WTC11 (cell line): Measurements from ENCODE around the gene COX7B2. TPM values are rescaled to one million over a fixed set of nuclear protein-coding genes. Genes with fewer than 3 reads are reported as not detected.

ENCODE experiments used
- ATAC-seq: fragments of 200-7000 bp; cut with Tn5 transposase; 2 replicates; pipeline ENCODE4 v1.10.0; 2021; ENCODE audit warnings: mild to moderate bottlenecking, moderate library complexity
- CTCF ChIA-PET: fragments of 300-600 bp; sonication (Branson Sonifier 250); formaldehyde crosslinking; loops from one replicate; lab custom pipeline; 2021; ENCODE audit warnings: antibody characterized with exemption; lab: Charles Lee
- POLR2A ChIA-PET: fragments of 350-600 bp; sonication (Branson Sonifier 250); formaldehyde crosslinking; loops from one replicate; lab custom pipeline; 2021; ENCODE audit warnings: antibody characterized with exemption; lab: Charles Lee
- DNase-seq: peaks from one replicate; pipeline ENCODE4 v3.0.0; 2021; ENCODE audit warnings: low spot score
- H3K27ac Mint-ChIP-seq: 2 replicates; pipeline ENCODE4 v1.8.0; 2021; ENCODE audit warnings: mixed read lengths
- H3K27me3 Mint-ChIP-seq: 2 replicates; pipeline ENCODE4 v1.8.0; 2021; ENCODE audit warnings: low read depth, mild to moderate bottlenecking, moderate library complexity, mixed read lengths
- H3K36me3 Mint-ChIP-seq: 2 replicates; pipeline ENCODE4 v1.8.0; 2021; ENCODE audit warnings: mixed read lengths
- H3K4me1 Mint-ChIP-seq: 2 replicates; pipeline ENCODE4 v1.8.0; 2022; ENCODE audit warnings: mixed read lengths
- H3K4me3 Mint-ChIP-seq: 2 replicates; pipeline ENCODE4 v1.8.0; 2021; ENCODE audit warnings: mild to moderate bottlenecking, moderate library complexity, mixed read lengths
- H3K9me3 Mint-ChIP-seq: 2 replicates; pipeline ENCODE4 v1.8.0; 2021; ENCODE audit warnings: mixed read lengths
- CREB1 ChIP-seq: sonication (generic); formaldehyde crosslinking; IDR thresholded peaks from 2 replicates; pipeline ENCODE4 v1.8.0; 2023; ENCODE audit warnings: mild to moderate bottlenecking, missing genetic modification reagents
- EMX1 ChIP-seq: fragments of 250-450 bp; sonication (Bioruptor Pico); IDR thresholded peaks from 2 replicates; pipeline ENCODE4 v1.8.0; 2021; ENCODE audit warnings: mild to moderate bottlenecking
- GRHL2 ChIP-seq: fragments of 250-450 bp; sonication (Bioruptor Pico); IDR thresholded peaks from 2 replicates; pipeline ENCODE4 v1.8.0; 2022; ENCODE audit warnings: mild to moderate bottlenecking, moderate library complexity; ENCODE audit not compliant: insufficient replicate concordance, severe bottlenecking
- IRF2 ChIP-seq: sonication (generic); formaldehyde crosslinking; IDR thresholded peaks from 2 replicates; pipeline ENCODE4 v1.8.0; 2022; ENCODE audit warnings: low read depth, missing genetic modification reagents, borderline replicate concordance
- MYBL2 ChIP-seq: sonication (generic); formaldehyde crosslinking; IDR thresholded peaks from 2 replicates; pipeline ENCODE4 v1.8.1; 2023; ENCODE audit warnings: mild to moderate bottlenecking, moderate library complexity, missing genetic modification reagents
- NFATC4 ChIP-seq: fragments of 250-450 bp; sonication (Bioruptor Pico); IDR thresholded peaks from 2 replicates; pipeline ENCODE4 v1.9.0; 2021; ENCODE audit warnings: mild to moderate bottlenecking
- NFE2L1 ChIP-seq: sonication (generic); formaldehyde crosslinking; IDR thresholded peaks from 2 replicates; pipeline ENCODE4 v1.8.1; 2023; ENCODE audit warnings: missing genetic modification reagents
- NR1H2 ChIP-seq: sonication (generic); formaldehyde crosslinking; IDR thresholded peaks from 2 replicates; pipeline ENCODE4 v1.9.0; 2021; ENCODE audit warnings: mild to moderate bottlenecking, moderate library complexity, missing genetic modification reagents
- OVOL2 ChIP-seq: fragments of 250-450 bp; sonication (Bioruptor Pico); IDR thresholded peaks from 2 replicates; pipeline ENCODE4 v1.9.0; 2021; ENCODE audit warnings: mild to moderate bottlenecking, borderline replicate concordance
- SMAD3 ChIP-seq: sonication (generic); formaldehyde crosslinking; IDR thresholded peaks from 2 replicates; pipeline ENCODE4 v1.8.0; 2022; ENCODE audit warnings: missing genetic modification reagents, mild to moderate bottlenecking, borderline replicate concordance
- SOX15 ChIP-seq: fragments of 250-450 bp; sonication (Bioruptor Pico); IDR thresholded peaks from 2 replicates; pipeline ENCODE4 v1.9.0; 2021; ENCODE audit warnings: mild to moderate bottlenecking
- TEAD4 ChIP-seq: sonication (generic); formaldehyde crosslinking; IDR thresholded peaks from 2 replicates; pipeline ENCODE4 v1.8.0; 2022; ENCODE audit warnings: mild to moderate bottlenecking, missing genetic modification reagents
- ZBTB21 ChIP-seq: sonication (generic); formaldehyde crosslinking; IDR thresholded peaks from 2 replicates; pipeline ENCODE4 v1.8.1; 2023; ENCODE audit warnings: mild to moderate bottlenecking, missing genetic modification reagents, borderline replicate concordance
- ZNF121 ChIP-seq: sonication (generic); formaldehyde crosslinking; IDR thresholded peaks from 2 replicates; pipeline ENCODE4 v1.8.0; 2023; ENCODE audit warnings: missing genetic modification reagents
- ZNF232 ChIP-seq: sonication (generic); formaldehyde crosslinking; IDR thresholded peaks from 2 replicates; pipeline ENCODE4 v1.8.0; 2022; ENCODE audit warnings: mild to moderate bottlenecking, missing genetic modification reagents
- ZNF671 ChIP-seq: fragments of 250-450 bp; sonication (Bioruptor Pico); IDR thresholded peaks from 2 replicates; pipeline ENCODE4 v1.8.0; 2021; ENCODE audit warnings: mild to moderate bottlenecking
- total RNA-seq: library from RNA; stranded (reverse); gene quantifications from 3 replicates; pipeline ENCODE4 v1.2.3, GENCODE V29; 2021
- TF ChIP-seq, protein P1 (sequence below): sonication (generic); formaldehyde crosslinking; IDR thresholded peaks from 2 replicates; pipeline ENCODE4 v1.8.1; 2023; ENCODE audit warnings: mild to moderate bottlenecking, missing genetic modification reagents, borderline replicate concordance
- TF ChIP-seq, protein P2 (sequence below): sonication (generic); formaldehyde crosslinking; IDR thresholded peaks from 2 replicates; pipeline ENCODE4 v1.8.0; 2022; ENCODE audit warnings: mild to moderate bottlenecking, missing genetic modification reagents
- TF ChIP-seq, protein P3 (sequence below): sonication (generic); formaldehyde crosslinking; IDR thresholded peaks from 2 replicates; pipeline ENCODE4 v1.8.0; 2023; ENCODE audit warnings: missing genetic modification reagents
- TF ChIP-seq, protein P4 (sequence below): sonication (generic); formaldehyde crosslinking; IDR thresholded peaks from 2 replicates; pipeline ENCODE4 v1.8.0; 2023; ENCODE audit warnings: mild to moderate bottlenecking, missing genetic modification reagents
- TF ChIP-seq, protein P5 (sequence below): sonication (generic); formaldehyde crosslinking; IDR thresholded peaks from 2 replicates; pipeline ENCODE4 v1.8.1; 2022; ENCODE audit warnings: mild to moderate bottlenecking, moderate library complexity, missing genetic modification reagents

COX7B2 gene
- total RNA-seq, 1 experiment from 2014 or later, result not detected

DNA sequence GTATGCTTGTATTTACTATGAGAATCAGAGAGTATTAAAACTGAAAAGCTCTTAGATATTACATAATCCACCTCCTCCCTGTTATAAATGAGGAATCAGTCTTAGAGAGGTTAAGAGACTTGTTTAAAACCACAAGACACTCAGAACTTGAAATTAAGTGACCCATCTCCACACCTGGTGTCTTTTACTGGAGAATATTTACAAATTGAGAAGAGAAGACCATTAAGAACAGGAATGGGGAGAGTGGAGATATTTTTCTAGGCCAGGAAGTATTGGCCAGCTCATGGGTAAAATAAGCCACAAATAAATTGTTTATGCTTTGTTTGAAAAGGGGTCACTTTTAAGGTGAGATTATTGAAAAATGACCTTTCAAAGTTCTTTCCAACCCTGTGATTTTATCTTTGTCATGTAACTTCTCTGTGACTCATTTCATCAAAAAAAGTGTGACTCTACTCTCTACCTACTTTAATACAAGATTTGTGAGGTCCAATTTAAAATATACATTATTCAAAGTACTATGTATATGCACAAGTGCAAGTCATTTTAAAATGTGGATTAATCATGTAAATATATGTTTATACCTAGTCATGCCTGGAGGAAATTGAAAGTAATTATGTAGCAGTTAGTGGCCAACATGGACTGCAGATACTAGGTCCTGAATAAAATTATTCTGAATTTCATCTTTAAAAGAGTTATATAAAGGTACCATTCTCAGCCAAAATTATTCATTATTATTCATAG is 15.9 kb upstream of the COX7B2 start:
- no peak for DNase-seq
- no peaks in the 10 kb centered on the region for H3K36me3 Mint-ChIP-seq
- TF ChIP-seq NFATC4 (CRISPR knock-in tag) (no peak), ZNF671 (CRISPR knock-in tag) (no peak), GRHL2 (CRISPR knock-in tag) (no peak), MYBL2 (CRISPR knock-in tag) (no peak), SMAD3 (CRISPR knock-in tag) (no peak), NR1H2 (CRISPR knock-in tag) (no peak)
- TF ChIP-seq, protein P1, sequence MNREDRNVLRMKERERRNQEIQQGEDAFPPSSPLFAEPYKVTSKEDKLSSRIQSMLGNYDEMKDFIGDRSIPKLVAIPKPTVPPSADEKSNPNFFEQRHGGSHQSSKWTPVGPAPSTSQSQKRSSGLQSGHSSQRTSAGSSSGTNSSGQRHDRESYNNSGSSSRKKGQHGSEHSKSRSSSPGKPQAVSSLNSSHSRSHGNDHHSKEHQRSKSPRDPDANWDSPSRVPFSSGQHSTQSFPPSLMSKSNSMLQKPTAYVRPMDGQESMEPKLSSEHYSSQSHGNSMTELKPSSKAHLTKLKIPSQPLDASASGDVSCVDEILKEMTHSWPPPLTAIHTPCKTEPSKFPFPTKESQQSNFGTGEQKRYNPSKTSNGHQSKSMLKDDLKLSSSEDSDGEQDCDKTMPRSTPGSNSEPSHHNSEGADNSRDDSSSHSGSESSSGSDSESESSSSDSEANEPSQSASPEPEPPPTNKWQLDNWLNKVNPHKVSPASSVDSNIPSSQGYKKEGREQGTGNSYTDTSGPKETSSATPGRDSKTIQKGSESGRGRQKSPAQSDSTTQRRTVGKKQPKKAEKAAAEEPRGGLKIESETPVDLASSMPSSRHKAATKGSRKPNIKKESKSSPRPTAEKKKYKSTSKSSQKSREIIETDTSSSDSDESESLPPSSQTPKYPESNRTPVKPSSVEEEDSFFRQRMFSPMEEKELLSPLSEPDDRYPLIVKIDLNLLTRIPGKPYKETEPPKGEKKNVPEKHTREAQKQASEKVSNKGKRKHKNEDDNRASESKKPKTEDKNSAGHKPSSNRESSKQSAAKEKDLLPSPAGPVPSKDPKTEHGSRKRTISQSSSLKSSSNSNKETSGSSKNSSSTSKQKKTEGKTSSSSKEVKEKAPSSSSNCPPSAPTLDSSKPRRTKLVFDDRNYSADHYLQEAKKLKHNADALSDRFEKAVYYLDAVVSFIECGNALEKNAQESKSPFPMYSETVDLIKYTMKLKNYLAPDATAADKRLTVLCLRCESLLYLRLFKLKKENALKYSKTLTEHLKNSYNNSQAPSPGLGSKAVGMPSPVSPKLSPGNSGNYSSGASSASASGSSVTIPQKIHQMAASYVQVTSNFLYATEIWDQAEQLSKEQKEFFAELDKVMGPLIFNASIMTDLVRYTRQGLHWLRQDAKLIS (CRISPR knock-in tag), result no peak
- TF ChIP-seq, protein P2, sequence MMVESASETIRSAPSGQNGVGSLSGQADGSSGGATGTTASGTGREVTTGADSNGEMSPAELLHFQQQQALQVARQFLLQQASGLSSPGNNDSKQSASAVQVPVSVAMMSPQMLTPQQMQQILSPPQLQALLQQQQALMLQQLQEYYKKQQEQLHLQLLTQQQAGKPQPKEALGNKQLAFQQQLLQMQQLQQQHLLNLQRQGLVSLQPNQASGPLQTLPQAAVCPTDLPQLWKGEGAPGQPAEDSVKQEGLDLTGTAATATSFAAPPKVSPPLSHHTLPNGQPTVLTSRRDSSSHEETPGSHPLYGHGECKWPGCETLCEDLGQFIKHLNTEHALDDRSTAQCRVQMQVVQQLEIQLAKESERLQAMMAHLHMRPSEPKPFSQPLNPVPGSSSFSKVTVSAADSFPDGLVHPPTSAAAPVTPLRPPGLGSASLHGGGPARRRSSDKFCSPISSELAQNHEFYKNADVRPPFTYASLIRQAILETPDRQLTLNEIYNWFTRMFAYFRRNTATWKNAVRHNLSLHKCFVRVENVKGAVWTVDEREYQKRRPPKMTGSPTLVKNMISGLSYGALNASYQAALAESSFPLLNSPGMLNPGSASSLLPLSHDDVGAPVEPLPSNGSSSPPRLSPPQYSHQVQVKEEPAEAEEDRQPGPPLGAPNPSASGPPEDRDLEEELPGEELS (CRISPR knock-in tag), result no peak
- TF ChIP-seq, all 79 proteins: peak for 0
- peaks cover 3% of the 10 kb centered on the region; the same call in 1 of the 2 replicates for H3K27me3 Mint-ChIP-seq
- H3K4me1 Mint-ChIP-seq, result no peaks in the 10 kb centered on the region
- H3K9me3 Mint-ChIP-seq, result no peaks in the 10 kb centered on the region
- ChIA-PET POLR2A (no interaction called here), CTCF (no interaction called here)
- no peak overlapping the region for H3K27ac Mint-ChIP-seq
- no peak overlapping the region for H3K4me3 Mint-ChIP-seq
- ATAC-seq, result no peak

DNA sequence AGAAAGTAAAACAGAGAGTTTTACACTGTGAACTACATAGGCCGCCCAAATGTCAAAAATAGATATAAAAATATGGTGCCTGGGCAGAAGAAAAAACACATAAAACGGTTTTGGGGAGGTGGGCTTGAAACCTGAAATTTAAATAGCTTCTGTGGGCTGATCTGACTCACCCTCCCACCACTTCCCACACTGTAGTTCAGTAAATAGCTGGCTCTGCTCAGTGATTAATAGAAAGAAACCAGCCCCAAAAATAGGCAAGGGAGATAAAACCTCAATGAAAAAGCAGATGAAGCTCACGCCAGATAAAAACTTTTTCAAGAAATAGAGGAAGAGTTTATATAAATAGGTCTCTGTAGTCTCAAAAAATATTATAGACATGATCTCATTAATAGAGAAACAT is 13.2 kb upstream of the COX7B2 start:
- CTCF ChIA-PET, result no interaction called here
- POLR2A ChIA-PET, result no interaction called here
- H3K4me1 Mint-ChIP-seq, result no peaks in the 10 kb centered on the region
- H3K4me3 Mint-ChIP-seq, result no peak overlapping the region
- ATAC-seq (no peak), DNase-seq (no peak)
- H3K27ac Mint-ChIP-seq, result no peak overlapping the region
- TF ChIP-seq NFE2L1 (CRISPR knock-in tag) (no peak), EMX1 (CRISPR knock-in tag) (no peak), OVOL2 (no peak), TEAD4 (CRISPR knock-in tag) (no peak), CREB1 (no peak), IRF2 (CRISPR knock-in tag) (no peak), SMAD3 (CRISPR knock-in tag) (no peak), ZNF121 (CRISPR knock-in tag) (no peak), ZNF232 (no peak), ZBTB21 (CRISPR knock-in tag) (no peak), SOX15 (CRISPR knock-in tag) (no peak)
- TF ChIP-seq, protein P3, sequence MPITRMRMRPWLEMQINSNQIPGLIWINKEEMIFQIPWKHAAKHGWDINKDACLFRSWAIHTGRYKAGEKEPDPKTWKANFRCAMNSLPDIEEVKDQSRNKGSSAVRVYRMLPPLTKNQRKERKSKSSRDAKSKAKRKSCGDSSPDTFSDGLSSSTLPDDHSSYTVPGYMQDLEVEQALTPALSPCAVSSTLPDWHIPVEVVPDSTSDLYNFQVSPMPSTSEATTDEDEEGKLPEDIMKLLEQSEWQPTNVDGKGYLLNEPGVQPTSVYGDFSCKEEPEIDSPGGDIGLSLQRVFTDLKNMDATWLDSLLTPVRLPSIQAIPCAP (CRISPR knock-in tag), result no peak
- TF ChIP-seq, protein P4, sequence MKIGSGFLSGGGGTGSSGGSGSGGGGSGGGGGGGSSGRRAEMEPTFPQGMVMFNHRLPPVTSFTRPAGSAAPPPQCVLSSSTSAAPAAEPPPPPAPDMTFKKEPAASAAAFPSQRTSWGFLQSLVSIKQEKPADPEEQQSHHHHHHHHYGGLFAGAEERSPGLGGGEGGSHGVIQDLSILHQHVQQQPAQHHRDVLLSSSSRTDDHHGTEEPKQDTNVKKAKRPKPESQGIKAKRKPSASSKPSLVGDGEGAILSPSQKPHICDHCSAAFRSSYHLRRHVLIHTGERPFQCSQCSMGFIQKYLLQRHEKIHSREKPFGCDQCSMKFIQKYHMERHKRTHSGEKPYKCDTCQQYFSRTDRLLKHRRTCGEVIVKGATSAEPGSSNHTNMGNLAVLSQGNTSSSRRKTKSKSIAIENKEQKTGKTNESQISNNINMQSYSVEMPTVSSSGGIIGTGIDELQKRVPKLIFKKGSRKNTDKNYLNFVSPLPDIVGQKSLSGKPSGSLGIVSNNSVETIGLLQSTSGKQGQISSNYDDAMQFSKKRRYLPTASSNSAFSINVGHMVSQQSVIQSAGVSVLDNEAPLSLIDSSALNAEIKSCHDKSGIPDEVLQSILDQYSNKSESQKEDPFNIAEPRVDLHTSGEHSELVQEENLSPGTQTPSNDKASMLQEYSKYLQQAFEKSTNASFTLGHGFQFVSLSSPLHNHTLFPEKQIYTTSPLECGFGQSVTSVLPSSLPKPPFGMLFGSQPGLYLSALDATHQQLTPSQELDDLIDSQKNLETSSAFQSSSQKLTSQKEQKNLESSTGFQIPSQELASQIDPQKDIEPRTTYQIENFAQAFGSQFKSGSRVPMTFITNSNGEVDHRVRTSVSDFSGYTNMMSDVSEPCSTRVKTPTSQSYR, result no peak
- TF ChIP-seq, protein P5, sequence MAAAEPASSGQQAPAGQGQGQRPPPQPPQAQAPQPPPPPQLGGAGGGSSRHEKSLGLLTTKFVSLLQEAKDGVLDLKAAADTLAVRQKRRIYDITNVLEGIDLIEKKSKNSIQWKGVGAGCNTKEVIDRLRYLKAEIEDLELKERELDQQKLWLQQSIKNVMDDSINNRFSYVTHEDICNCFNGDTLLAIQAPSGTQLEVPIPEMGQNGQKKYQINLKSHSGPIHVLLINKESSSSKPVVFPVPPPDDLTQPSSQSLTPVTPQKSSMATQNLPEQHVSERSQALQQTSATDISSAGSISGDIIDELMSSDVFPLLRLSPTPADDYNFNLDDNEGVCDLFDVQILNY, result no peak
- TF ChIP-seq, all 79 proteins: peak for 0
- Mint-ChIP-seq H3K36me3 (no peaks in the 10 kb centered on the region), H3K9me3 (no peaks in the 10 kb centered on the region), H3K27me3 (peaks cover 3% of the 10 kb centered on the region; the same call in 1 of the 2 replicates)
